ENCODE results near the gene PLOD1. TPM values are rescaled to one million over a fixed set of nuclear protein-coding genes. Genes with fewer than 3 reads are reported as not detected.
"Not testable (repeated sequence)": the region's sequence is repeated elsewhere in the genome, so short reads cannot be mapped to it uniquely, and the experiment has no call there.

The PLOD1 gene
- total RNA-seq, 1 donor from 2014 or later, result 173 TPM

GRCh38 chr1:11906870-11907269, 27.6 kb upstream of the PLOD1 start:
- DNase-seq (ENCODE audit: low spot score), result no peak
- no peak overlapping the region for H3K4me3 Mint-ChIP-seq (ENCODE audit: unreplicated experiment)
- no peak overlapping the region for H3K27ac Mint-ChIP-seq (ENCODE audit: unreplicated experiment)
- TF ChIP-seq CTCF (IDR thresholded peaks at IDR 0.05; ENCODE audit: unreplicated experiment), result no peak
- peaks cover 14% of the 10 kb centered on the region for H3K4me1 Mint-ChIP-seq (ENCODE audit: unreplicated experiment)
- H3K9me3 Mint-ChIP-seq (ENCODE audit: unreplicated experiment), result no peaks in the 10 kb centered on the region
- no peaks in the 10 kb centered on the region for H3K36me3 Mint-ChIP-seq (ENCODE audit: low read depth, unreplicated experiment)
- H3K27me3 Mint-ChIP-seq (ENCODE audit: unreplicated experiment), result peaks cover 8% of the 10 kb centered on the region

- Mint-ChIP-seq H3K4me1 (ENCODE audit: unreplicated experiment) (peaks cover 14% of the 10 kb centered on the region), H3K36me3 (ENCODE audit: low read depth, unreplicated experiment) (no peaks in the 10 kb centered on the region), H3K27ac (ENCODE audit: unreplicated experiment) (peak overlapping the region; percentile 100), H3K4me3 (ENCODE audit: unreplicated experiment) (peak overlapping the region; percentile 94), H3K27me3 (ENCODE audit: unreplicated experiment) (peaks cover 8% of the 10 kb centered on the region), H3K9me3 (ENCODE audit: unreplicated experiment) (no peaks in the 10 kb centered on the region)
- DNase-seq (ENCODE audit: low spot score), result peak; percentile 89
- TF ChIP-seq CTCF (IDR thresholded peaks at IDR 0.05; ENCODE audit: unreplicated experiment), result peak; percentile 63
These were observed 27.0 kb upstream of the PLOD1 start for GRCh38 chr1:11907275-11908094.

GRCh38 chr1:11908095-11908675, 26.3 kb upstream of the PLOD1 start:
- peak overlapping the region; percentile 100 for H3K27ac Mint-ChIP-seq (ENCODE audit: unreplicated experiment)
- no peak for TF ChIP-seq CTCF (IDR thresholded peaks at IDR 0.05; ENCODE audit: unreplicated experiment)
- peaks cover 8% of the 10 kb centered on the region for H3K27me3 Mint-ChIP-seq (ENCODE audit: unreplicated experiment)
- peaks cover 14% of the 10 kb centered on the region for H3K4me1 Mint-ChIP-seq (ENCODE audit: unreplicated experiment)
- no peaks in the 10 kb centered on the region for H3K36me3 Mint-ChIP-seq (ENCODE audit: low read depth, unreplicated experiment)
- peak overlapping the region; percentile 94 for H3K4me3 Mint-ChIP-seq (ENCODE audit: unreplicated experiment)
- H3K9me3 Mint-ChIP-seq (ENCODE audit: unreplicated experiment), result no peaks in the 10 kb centered on the region
- peak; percentile 70 for DNase-seq (ENCODE audit: low spot score)

GRCh38 chr1:11910914-11911228, 23.6 kb upstream of the PLOD1 start:
- not testable (repeated sequence) for H3K27ac Mint-ChIP-seq (ENCODE audit: unreplicated experiment); H3K4me3 Mint-ChIP-seq (ENCODE audit: unreplicated experiment); H3K9me3 Mint-ChIP-seq (ENCODE audit: unreplicated experiment); DNase-seq (ENCODE audit: low spot score); H3K36me3 Mint-ChIP-seq (ENCODE audit: low read depth, unreplicated experiment)
- Mint-ChIP-seq H3K4me1 (ENCODE audit: unreplicated experiment) (peaks cover 12% of the 10 kb centered on the region), H3K27me3 (ENCODE audit: unreplicated experiment) (peaks cover 12% of the 10 kb centered on the region)

- DNase-seq (ENCODE audit: low spot score), result no peak
- no peak for TF ChIP-seq CTCF (IDR thresholded peaks at IDR 0.05; ENCODE audit: unreplicated experiment)
- Mint-ChIP-seq H3K4me1 (ENCODE audit: unreplicated experiment) (peaks cover 8% of the 10 kb centered on the region), H3K27ac (ENCODE audit: unreplicated experiment) (no peak overlapping the region), H3K9me3 (ENCODE audit: unreplicated experiment) (no peaks in the 10 kb centered on the region), H3K4me3 (ENCODE audit: unreplicated experiment) (no peak overlapping the region), H3K36me3 (ENCODE audit: low read depth, unreplicated experiment) (no peaks in the 10 kb centered on the region), H3K27me3 (ENCODE audit: unreplicated experiment) (peaks cover 14% of the 10 kb centered on the region)
These were observed 22.5 kb upstream of the PLOD1 start for GRCh38 chr1:11912000-11912399.

GRCh38 chr1:11912482-11913216, 21.9 kb upstream of the PLOD1 start:
- DNase-seq (ENCODE audit: low spot score); H3K36me3 Mint-ChIP-seq (ENCODE audit: low read depth, unreplicated experiment); H3K9me3 Mint-ChIP-seq (ENCODE audit: unreplicated experiment); H3K4me1 Mint-ChIP-seq (ENCODE audit: unreplicated experiment); H3K27ac Mint-ChIP-seq (ENCODE audit: unreplicated experiment); H3K4me3 Mint-ChIP-seq (ENCODE audit: unreplicated experiment): not testable (repeated sequence)
- peaks cover 15% of the 10 kb centered on the region for H3K27me3 Mint-ChIP-seq (ENCODE audit: unreplicated experiment)

All from endothelial cell (in vitro differentiated cells).